Measurements from ENCODE around the gene MEMO1. TPM values are rescaled to one million over a fixed set of nuclear protein-coding genes. Genes with fewer than 3 reads are reported as not detected.
"Not testable (repeated sequence)": the region's sequence is repeated elsewhere in the genome, so short reads cannot be mapped to it uniquely, and the experiment has no call there.

The MEMO1 gene
- polyA plus RNA-seq, 1 donor, result 41.8 TPM

DNA sequence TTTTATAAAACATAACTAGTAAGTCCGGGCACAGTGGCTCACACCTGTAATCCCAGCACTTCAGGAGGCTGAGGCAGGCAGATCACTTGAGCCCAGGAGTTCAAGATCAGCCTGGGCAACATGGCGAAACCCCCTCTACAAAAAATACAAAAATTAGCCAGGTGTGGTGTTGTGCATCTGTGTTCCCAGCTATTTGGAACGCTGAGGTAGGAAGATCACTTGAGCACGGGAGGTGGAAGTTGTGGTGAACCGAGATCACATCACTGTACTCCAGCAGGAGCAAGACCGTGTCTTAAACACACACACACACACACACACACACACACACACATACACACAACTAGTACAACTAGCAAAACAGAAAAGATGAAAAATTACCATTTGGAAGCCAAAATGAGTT is 103.3 kb downstream of the MEMO1 start:
- DNase-seq (ENCODE audit: low read depth), result not testable (repeated sequence)

DNA sequence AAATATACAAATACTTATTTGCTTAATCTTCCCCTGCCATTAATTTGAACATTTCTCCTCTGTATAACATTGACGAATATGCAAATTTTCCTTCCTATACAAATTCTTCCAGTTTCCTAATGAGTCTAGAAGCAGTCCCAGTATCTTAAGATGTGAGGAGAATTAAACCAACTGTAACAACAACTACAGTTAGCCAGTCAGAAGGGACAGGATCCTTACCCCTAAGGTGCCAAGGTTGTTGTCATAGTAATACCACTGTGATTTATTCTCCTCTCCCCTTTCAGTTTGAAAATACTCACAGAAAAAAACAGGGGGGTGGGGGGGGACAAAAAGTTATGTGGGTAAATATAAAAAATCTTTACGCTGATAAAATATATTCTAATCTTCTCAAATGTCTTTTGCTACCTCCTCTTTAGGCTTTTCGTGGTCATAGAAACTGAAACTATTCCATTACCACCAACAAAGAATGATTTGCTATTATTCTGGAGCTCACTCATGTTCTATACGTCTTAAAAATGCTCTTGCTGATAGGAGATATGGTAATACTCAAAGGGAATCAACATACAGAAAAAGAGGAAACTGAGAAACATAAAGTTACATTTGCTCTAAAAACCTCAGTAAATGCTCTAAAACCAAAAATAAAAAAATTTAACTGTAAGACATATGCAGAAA is 107.6 kb downstream of the MEMO1 start:
- no peak for DNase-seq (ENCODE audit: low read depth)

DNA sequence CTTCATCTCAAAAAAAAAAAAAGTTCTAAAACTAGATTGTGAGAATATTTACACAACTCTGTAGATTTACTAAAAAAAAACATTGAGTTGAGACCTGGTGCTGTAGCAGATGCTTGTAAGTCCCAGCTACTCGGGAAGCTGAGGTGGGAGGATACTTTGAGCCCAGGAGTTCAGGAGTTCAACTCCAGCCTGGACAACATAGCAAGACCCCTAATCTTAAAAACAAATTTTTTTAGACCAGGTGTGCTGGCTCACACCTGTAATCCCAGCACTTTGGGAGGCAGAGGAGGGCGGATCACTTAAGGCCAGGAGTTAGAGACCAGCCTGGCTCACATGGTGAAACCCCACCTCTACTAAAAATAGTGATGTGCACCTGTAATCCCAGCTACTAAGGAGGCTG is 108.9 kb downstream of the MEMO1 start:
- DNase-seq (ENCODE audit: low read depth), result no peak

DNA sequence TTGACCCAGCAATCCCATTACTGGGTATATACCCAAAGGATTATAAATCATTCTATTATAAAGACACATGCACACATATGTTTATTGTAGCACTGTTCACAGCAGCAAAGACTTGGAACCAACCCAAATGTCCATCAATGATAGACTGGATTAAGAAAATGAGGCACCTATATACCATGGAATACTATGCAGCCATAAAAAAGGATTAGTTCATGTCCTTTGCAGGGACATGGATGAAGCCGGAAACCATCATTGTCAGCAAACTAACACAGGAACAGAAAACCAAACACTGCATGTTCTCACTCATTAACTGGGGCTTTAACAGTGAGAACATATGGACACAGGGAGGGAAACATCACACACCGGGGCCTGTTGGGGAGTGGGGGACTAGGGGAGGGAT is 110.7 kb downstream of the MEMO1 start:
- not testable (repeated sequence) for DNase-seq (ENCODE audit: low read depth)

DNA sequence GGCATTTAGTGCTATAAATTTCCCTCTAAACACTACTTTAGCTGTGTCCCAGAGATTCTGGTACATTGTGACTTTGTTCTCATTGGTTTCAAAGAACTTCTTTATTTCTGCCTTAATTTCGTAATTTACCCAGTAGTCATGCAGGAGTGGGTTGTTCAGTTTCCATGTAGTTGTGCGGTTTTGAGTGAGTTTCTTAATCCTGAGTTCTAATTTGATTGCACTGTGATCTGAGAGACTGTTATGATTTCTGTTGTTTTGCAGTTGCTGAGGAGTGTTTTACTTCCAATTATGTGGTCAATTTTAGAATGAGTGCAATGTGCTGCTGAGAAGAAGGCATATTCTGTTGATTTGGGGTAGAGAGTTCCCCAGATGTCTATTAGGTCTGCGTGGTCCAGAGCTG is 112.5 kb downstream of the MEMO1 start:
- DNase-seq (ENCODE audit: low read depth), result not testable (repeated sequence)

DNA sequence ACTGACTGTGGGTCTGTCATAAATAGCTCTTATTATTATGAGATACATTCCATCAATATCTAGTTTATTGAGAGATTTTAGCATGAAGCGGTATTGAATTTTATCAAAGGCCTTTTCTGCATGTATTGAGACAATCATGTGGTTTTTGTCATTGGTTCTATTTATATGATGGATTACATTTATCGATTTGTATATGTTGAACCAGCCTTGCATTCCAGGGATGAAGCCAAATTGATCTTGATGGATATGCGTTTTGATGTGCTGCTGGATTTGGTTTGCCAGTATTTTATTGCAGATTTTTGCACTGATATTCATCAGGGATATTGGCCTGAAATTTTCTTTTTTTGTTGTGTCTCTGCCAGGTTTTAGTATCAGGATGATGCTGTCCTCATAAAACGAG is 113.5 kb downstream of the MEMO1 start:
- not testable (repeated sequence) for DNase-seq (ENCODE audit: low read depth)

DNA sequence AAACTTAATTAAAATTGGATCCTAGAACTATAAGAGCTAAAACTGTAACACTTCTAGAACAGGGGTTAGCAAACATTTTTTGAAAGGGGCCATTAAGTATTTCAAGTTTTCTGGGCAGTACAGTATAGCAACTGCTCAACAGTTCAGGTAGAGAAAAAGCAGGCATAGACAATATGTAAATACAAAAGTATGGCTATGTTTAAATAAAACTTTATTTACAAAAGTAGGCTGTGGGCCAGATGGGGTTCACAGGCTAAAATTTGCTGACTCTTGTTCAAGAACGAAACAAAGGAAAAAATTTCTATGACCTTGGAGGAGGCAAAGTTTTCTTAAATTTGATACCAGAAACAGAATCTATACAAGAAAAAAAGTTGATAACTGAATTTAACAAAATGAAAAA is 114.5 kb downstream of the MEMO1 start:
- no peak for DNase-seq (ENCODE audit: low read depth)

DNA sequence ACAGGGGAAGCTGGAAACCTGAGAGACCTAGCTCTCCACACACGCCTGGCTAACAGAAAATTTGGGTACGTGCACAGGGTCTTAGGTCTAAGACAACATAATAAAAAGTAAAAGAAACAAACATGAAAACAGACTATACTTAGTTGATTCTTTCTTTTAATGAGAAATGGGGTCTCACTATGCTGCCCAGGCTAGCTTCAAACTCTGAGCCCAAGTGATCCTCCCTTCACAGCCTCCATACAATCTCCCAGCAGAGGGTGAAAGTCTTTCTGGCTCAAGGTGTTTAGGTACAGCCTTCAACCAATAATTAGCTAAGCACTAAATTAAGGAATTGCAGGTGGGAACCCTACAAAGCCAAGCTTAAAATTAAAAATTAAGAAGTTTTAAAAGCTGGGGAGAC is 116.2 kb downstream of the MEMO1 start:
- no peak for DNase-seq (ENCODE audit: low read depth)

DNA sequence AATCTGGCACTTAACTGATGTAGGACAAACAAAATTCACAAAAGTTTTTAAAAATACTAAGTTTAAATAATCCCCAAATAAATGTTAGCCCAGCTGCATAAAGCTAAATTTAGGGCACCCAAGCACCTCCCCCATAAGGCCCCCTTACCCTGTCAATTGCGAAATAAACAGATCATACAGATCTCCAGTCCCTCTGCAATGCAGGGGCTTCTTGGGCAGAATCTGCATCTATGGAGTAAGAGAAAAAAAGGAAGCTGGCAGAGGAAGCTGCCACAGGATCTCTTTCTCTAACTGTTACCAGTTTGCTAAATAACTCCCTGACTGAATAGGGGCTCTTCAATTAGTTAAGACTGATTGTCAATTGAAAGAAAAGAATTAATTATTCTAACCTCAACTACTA is 117.7 kb downstream of the MEMO1 start:
- DNase-seq (ENCODE audit: low read depth), result no peak

DNA sequence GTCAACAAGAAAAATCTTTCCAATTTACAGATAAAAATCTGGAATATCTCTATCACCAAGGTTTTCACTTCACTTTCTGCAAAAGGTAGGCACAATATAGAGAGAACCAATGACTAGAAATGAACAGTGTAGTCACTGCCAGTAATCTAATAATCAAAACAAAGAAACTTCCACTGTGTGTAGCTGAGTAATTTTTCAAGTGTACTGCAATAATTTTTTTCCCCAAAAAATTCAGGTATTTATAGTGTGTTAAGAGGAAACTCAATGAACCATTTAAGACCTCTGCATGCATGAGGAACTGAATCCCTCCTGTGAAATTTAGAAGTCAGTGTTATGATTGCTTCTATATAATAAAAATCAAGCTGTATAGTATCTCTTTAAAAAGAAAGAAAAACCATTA is 121.8 kb downstream of the MEMO1 start:
- no peak for DNase-seq (ENCODE audit: low read depth)

DNA sequence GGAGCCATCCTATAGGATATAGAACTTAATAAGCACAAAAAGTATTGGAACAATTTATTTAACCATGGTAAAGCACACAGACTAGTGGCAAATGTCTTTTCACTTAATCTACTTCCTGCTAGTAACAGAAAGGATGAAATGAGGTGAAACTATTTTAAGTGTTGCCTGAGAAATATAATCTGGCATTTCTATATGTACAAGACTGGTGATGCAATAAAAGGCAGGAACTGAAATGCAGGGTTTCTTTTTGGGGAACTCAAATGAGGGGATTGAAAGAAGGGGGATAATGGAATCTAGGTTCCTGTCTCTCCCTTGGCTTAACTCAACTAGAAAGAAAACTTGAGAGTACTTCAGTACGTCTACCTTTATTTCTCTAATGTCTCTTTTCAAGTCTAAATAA is 122.3 kb downstream of the MEMO1 start:
- DNase-seq (ENCODE audit: low read depth), result no peak

DNA sequence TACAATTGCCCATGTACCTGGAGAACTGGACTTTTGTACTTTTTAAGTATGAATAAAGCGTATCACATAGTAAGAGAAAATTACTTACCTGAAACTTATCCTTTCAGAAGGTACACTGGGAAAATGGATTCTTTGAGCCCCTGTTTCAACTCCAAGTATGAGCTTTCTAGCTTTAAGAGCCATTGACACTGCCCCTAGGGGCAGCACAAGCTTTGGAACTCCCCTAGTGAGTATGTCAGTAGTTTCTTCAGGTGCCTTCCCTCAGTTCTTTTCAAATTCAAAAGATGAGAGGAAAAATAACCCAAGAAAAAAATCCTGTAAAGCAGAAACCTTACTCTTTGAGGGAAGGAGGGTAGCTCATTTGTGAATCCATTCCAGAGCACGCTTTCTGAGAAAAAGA is 124.1 kb downstream of the MEMO1 start:
- DNase-seq (ENCODE audit: low read depth), result no peak

DNA sequence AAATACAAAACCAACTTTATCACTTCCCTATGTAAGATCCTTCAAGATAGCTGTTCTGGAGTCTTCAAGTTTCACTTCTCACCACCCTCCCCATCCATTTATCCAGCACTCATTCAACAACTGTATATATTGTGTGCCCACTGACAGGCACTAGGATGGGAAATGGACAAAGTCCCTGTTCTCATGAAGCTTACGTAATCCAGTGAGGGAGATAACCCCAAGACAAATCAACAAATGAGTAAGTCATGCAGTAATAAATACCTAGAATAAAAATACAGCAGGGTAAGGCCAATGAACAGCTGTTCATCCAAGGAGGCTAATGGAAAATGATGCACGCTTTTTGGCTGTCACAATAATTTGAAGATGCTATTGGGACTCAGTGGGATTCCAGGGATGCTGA is 133.8 kb downstream of the MEMO1 start:
- DNase-seq (ENCODE audit: low read depth), result no peak

DNA sequence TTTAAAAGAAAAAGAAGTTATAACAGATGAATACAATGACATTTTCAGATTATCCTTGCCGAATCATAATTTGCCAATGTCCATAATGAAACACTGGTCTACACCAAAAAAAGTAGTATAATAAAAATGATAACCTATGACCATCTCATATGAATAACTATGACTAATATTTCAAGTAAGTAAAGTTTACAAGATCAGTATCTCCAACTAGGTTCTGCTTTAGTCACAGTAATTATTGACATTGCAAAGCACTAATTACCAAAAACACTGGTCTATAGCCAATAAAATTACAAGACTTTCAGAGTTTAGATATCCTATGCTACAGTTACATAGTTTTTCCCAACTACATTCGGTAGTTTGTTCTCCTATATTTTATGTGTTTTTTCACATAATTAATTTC is 136.7 kb downstream of the MEMO1 start:
- no peak for DNase-seq (ENCODE audit: low read depth)

DNA sequence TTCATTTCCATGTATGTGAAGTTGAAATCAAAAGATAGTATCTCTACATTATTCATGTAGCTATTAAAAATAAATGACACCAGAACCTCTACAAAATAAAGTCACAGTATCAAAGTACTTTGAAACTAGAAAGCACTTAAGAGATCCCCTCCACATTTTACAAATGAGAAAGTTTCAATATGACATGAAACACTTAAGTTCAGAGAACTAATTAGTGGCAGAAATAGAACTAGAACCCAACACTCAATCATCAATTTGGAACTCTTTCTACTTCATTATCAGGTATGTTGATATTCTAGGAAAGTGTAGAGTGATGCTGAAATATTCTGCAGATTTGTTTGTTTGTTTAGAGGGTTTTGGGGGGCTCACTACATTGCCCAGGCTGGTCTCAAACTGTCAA is 145.6 kb downstream of the MEMO1 start:
- no peak for DNase-seq (ENCODE audit: low read depth)

DNA sequence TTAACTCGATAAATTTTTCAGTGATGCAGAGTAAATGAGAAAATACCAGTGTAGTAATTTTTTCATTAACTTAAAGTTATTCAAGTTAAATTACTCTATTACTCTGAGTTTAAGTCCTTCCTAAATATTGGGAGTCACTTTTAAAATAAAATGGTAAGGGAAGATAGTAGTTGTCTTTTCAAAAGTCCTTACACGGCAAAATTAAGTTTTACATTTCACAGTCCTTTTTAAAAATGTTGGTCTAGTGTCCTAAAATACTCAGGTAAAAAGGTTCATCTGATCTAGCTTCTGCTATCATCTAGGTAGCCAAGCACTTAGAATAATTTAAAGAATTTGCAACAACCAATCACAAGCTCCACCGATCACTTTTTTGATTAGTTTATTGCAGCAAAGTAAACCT is 146.9 kb downstream of the MEMO1 start:
- no peak for DNase-seq (ENCODE audit: low read depth)

DNA sequence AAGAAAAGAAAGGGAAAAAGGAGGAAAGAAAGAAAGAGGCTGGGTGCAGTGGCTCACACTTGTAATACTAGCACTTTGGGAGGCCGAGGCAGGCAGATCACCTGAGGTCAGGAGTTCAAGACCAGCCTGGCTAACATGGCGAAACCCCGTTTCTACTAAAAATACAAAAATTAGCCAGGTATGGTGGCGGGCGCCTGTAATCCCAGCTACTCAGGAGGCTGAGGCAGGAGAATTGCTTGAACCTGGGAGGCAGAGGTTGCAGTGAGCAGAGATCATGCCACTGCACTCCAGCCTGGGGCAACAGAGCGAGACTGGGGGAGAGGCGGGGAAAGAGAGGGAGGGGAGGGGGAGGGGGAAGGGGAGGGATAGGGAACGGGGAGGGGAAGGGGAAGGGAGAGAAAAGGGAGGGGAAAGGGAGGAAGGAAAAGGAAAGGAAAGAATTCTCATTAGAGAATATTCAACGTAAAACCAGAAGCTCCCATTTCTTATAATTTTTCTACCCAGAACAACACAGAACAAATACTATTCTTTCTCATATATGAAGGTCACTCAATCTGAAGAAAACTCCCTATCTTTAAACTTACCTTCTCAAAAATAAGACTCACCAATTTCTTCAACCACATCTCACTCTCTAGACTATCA is 147.7 kb downstream of the MEMO1 start:
- not testable (repeated sequence) for DNase-seq (ENCODE audit: low read depth)

DNA sequence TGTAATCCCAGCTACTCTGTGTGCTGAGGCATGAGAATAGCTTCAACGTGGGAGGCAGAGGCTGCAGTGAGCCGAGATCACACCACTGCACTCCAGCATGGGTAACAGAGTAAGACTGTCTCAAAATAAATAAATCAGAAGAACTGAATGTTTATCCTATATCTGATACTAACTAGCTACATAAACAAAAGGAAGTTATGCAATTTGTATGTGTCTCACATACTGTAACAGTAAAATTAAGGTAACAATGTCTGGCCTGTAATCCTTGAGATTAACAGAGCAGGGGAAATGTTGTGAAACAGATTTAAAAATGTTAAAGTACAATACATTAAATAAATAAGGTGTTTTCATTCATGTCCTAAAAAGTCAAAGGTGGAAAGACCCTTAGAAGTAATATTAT is 150.8 kb downstream of the MEMO1 start:
- DNase-seq (ENCODE audit: low read depth), result no peak

DNA sequence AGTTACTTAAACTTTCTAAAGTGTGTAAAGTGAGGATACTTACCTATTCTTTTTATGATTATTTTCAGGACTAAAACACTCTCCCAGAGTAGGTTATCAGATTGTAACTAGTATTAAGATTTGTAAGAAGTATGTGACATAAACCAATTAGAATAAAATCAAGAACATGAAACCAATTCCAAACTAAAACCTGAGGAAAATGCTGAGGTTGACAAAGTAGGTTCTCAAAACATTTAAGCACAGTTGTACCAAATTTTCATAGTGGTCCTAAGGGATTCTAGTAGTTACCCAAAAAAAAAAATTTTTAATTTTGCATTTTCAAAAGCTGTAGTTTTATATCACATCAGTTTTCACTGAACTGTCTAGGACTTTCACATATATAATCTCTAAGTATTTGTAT is 157.3 kb downstream of the MEMO1 start:
- DNase-seq (ENCODE audit: low read depth), result no peak

DNA sequence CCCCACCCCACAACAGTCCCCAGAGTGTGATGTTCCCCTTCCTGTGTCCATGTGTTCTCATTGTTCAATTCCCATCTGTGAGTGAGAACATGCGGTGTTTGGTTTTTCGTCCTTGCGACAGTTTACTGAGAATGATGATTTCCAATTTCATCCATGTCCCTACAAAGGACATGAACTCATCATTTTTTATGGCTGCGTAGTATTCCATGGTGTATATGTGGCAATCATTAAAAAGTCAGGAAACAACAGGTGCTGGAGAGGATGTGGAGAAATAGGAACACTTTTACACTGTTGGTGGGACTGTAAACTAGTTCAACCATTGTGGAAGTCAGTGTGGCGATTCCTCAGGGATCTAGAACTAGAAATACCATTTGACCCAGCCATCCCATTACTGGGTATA is 168.7 kb downstream of the MEMO1 start:
- not testable (repeated sequence) for DNase-seq (ENCODE audit: low read depth)

DNA sequence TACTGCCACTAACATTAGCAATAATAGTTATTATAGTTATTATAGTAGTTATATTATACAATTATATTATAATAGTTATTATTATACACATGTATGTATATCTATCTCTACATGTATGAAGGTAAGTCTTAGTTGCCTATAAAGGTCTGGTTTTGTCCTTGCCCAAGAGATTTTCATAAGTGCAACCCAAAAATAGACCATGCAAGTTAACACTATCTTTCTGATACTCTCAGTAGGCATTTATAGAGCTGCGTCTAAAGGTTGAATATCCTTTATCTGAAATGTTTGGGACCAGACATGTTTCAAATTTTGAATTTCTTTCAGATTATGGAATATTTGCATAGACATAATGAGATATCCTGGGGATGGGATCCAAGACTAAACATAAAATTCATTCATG is 175.4 kb downstream of the MEMO1 start:
- no peak for DNase-seq (ENCODE audit: low read depth)

DNA sequence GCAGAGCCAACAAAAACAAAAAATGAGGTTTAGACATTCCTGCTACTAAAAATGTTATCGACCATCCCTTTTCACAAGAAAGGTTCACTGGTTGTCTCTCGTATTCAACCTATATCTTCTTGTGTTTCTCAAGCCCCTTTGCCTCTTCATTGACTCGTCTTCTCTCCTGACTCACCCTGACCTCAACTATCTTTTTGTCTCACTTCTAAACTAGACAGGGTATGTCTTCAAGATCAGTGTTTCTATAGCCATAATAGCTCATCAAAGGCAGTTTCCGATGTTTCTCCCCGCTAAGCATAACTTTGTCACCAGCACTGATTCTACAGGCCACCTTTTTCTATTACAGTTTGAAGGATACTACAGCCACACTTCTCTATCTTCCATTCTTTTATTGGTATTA is 178.4 kb downstream of the MEMO1 start:
- no peak for DNase-seq (ENCODE audit: low read depth)

DNA sequence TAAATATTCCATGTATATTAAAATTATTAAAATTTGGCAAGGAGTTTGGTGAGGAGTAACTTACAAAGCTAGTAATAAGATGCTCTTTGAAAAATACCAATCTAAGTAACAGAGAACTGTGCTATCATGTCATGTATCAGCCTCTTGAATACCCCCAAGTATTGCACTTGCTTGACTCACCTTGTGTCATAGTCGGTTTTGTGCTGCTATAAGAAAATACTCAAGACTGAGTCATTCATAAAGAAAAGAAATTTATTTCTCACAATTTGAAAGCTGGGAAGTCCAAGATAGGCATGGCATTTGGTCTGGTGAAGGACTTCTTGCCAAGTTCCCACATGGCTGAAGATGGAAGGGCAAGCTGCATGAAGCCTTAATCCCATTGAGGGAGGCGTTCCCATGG is 179.2 kb downstream of the MEMO1 start:
- DNase-seq (ENCODE audit: low read depth), result no peak

DNA sequence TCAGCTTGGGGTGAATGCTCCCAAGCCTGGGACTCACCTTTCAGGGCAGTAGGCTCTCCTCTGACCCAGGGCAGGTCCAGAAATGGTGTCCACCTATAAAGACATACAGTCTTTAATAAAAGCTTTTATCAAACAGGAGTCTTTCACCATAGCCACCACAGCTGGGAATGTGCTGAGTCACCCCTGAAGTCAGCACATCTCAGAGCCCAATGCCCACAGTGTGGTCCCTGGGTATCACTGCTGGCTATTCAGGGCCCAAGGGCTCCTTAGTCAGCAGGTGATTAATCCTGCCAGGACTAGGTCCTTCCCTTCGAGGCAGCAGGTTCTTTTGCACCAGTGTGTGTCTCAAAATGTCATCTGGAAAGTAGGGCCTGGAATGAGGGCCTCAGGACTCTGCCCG is 181.9 kb downstream of the MEMO1 start:
- DNase-seq (ENCODE audit: low read depth), result no peak

All from forelimb muscle (tissue), 1 donor.